Peyer's patch (tissue), 4 donors: ENCODE results near the gene HBEGF.

Experiments used
- CTCF ChIP-seq, 6 experiments: fragments of 450-650 bp in 4 of 6; fragments of 200-600 bp in 2 of 6; sonication (generic) in 1 of 6; IDR thresholded peaks; one replicate each; pipeline ENCODE4 v1.5.1; 2017 to 2019; ENCODE audit warnings: antibody characterized with exemption in 6 of 6, mild to moderate bottlenecking in 3 of 6, moderate library complexity in 1 of 6
- POLR2A ChIP-seq, 2 donors: fragments of 450-650 bp; IDR thresholded peaks; one replicate each; pipeline ENCODE4 v1.5.1; 2017; ENCODE audit warnings: antibody characterized with exemption in 2 of 2, mild to moderate bottlenecking in 2 of 2, moderate library complexity in 2 of 2

DNA sequence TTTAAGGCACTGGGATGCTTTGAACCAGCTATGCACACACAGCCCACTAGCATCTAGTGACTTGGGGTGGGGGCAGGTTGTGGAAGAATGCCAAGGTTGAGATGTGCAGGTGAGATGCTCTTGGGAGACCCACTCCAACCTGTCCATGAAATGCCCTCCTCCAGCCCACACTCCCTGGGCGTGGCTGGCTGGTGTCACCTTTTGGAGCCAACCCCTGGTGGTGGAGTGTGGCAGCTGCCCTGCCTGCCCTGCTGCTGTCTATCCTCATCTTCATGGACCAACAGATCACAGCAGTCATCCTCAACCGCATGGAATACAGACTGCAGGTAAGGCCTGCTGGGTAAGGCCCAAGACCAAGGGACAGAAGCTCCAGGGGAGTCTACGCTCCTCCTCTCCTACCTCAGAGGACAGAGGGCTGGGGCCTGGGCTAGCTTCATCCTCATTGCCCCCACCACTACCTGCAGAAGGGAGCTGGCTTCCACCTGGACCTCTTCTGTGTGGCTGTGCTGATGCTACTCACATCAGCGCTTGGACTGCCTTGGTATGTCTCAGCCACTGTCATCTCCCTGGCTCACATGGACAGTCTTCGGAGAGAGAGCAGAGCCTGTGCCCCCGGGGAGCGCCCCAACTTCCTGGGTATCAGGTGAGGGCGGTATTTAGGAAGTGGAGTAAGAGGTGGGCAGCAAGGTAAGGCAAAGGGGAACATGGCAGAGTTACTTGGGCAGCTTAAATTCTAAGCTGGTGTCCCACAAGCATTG lies 21.0 kb upstream of the HBEGF start:
- TF ChIP-seq CTCF (IDR thresholded peaks at IDR 0.05) (no peak), POLR2A (IDR thresholded peaks at IDR 0.05) (no peak)
